OCI-LY7 (cell line): Measurements from ENCODE around the gene DZIP1. TPM values are rescaled to one million over a fixed set of nuclear protein-coding genes. Genes with fewer than 3 reads are reported as not detected.

Experiments used
- BruUV-seq: library from RNA; stranded (reverse); fragments of 400-500 nt; replicated peaks from 2 replicates; lab custom pipeline; 2021; lab: Mats Ljungman, UMichigan
- CTCF ChIA-PET: fragments of 300-600 bp; sonication (Branson Sonifier 250); formaldehyde crosslinking; loops from one replicate; lab custom pipeline; 2022; ENCODE audit warnings: antibody characterized with exemption; ENCODE audit not compliant: unreplicated experiment; lab: Charles Lee
- POLR2A ChIA-PET: fragments of 300-600 bp; sonication (Branson Sonifier 250); formaldehyde crosslinking; loops from one replicate; lab custom pipeline; 2022; ENCODE audit warnings: antibody characterized with exemption; lab: Charles Lee
- DNase-seq: peaks from one replicate; pipeline ENCODE4 v3.0.0-alpha.2; 2015; ENCODE audit warnings: low spot score
- H2AFZ ChIP-seq: fragments of 200-600 bp; sonication (generic), shearing (Covaris generic); 2 replicates; pipeline ENCODE4 v1.6.1; 2014; ENCODE audit warnings: mild to moderate bottlenecking, antibody characterized with exemption, low read length, moderate library complexity
- H3K27ac ChIP-seq: fragments of 200-600 bp; sonication (generic); 2 replicates; pipeline ENCODE4 v1.5.1; 2014; ENCODE audit warnings: mixed run types, low read depth, mild to moderate bottlenecking, moderate library complexity, low read length, inconsistent platforms; ENCODE audit not compliant: poor library complexity, severe bottlenecking
- H3K36me3 ChIP-seq: fragments of 200-600 bp; sonication (generic); 2 replicates; pipeline ENCODE4 v1.6.1; 2014; ENCODE audit warnings: mild to moderate bottlenecking, antibody characterized with exemption, low read length, moderate library complexity, mixed read lengths; ENCODE audit not compliant: insufficient read depth
- H3K4me1 ChIP-seq: fragments of 200-600 bp; sonication (generic); 2 replicates; pipeline ENCODE4 v1.5.1; 2014; ENCODE audit warnings: mild to moderate bottlenecking, low read length; ENCODE audit not compliant: insufficient read depth, poor library complexity, severe bottlenecking
- H3K4me2 ChIP-seq: fragments of 200-600 bp; sonication (generic); 2 replicates; pipeline ENCODE4 v1.6.1; 2014; ENCODE audit warnings: mild to moderate bottlenecking, low read length
- H3K4me3 ChIP-seq: fragments of 200-600 bp; sonication (generic); 2 replicates; pipeline ENCODE4 v1.5.1; 2014; ENCODE audit warnings: mild to moderate bottlenecking, low read depth, low read length; ENCODE audit not compliant: poor library complexity, severe bottlenecking
- H3K79me2 ChIP-seq: fragments of 200-600 bp; sonication (generic); 2 replicates; pipeline ENCODE4 v1.6.1; 2016; ENCODE audit warnings: low read depth, mild to moderate bottlenecking, low read length, moderate library complexity, mixed read lengths; ENCODE audit not compliant: insufficient read depth
- H3K9me2 ChIP-seq: fragments of 200-600 bp; sonication (generic); 2 replicates; pipeline ENCODE4 v1.6.1; 2016; ENCODE audit warnings: mild to moderate bottlenecking, low read length, mixed read lengths; ENCODE audit not compliant: insufficient read depth
- H3K9me3 ChIP-seq: fragments of 200-600 bp; sonication (generic); 2 replicates; pipeline ENCODE4 v1.6.1; 2014; ENCODE audit warnings: mild to moderate bottlenecking, mixed run types, low read length, mixed read lengths
- H4K20me1 ChIP-seq: fragments of 200-600 bp; sonication (generic); 2 replicates; pipeline ENCODE4 v1.6.1; 2014; ENCODE audit warnings: mild to moderate bottlenecking, antibody characterized with exemption, low read length, moderate library complexity, mixed read lengths; ENCODE audit not compliant: insufficient read depth
- EZH2phosphoT487 ChIP-seq: fragments of 200-600 bp; sonication (generic); IDR thresholded peaks from 2 replicates; pipeline ENCODE4 v1.6.1; 2018; ENCODE audit warnings: low read depth, borderline replicate concordance, mild to moderate bottlenecking, mixed run types, antibody characterized with exemption, low read length, moderate library complexity, mixed read lengths
- intact Hi-C: fragments of 100-400 bp; cut with micrococcal nuclease; formaldehyde crosslinking; loops from one replicate; pipeline ENCODE4 v1.10.0; 2022; ENCODE audit not compliant: unreplicated experiment
- total RNA-seq, 2 experiments: library from RNA; depleted of rRNA in 1 of 2; stranded (reverse); fragments of >200 nt in 1 of 2; shearing (Covaris generic) in 1 of 2; gene quantifications; 2 replicates each; pipeline ENCODE4 v1.2.3, GENCODE V29; 2014 to 2022
- TF ChIP-seq, protein P1 (sequence below): fragments of 200-600 bp; sonication (generic); conservative IDR thresholded peaks from 2 replicates; pipeline ENCODE4 v1.5.1; 2014; ENCODE audit warnings: mild to moderate bottlenecking, antibody characterized with exemption, low read length, moderate library complexity, mixed read lengths

Gene DZIP1
- total RNA-seq, 2 experiments from 2014 or later: not detected

DNA sequence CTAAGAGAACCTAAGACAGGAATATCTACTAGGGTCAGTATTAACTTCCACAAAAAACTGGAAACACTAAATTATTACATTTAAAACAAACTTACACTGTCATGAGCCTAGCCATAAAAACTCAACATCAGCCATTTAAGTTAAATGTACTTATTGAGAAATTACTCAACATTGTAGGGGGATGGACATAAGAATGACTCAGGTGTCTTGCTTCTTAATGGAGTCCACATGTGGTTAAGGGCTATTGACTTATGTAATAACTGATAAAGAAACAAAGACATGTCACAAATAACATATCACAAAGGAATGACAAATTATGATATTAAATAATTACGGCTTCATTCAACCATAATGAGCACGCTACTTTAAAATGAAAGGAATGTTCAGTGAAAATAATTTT lies 55.8 kb downstream of the DZIP1 start:
- no peak overlapping the region for H3K27ac ChIP-seq
- H3K36me3 ChIP-seq: no peaks in the 10 kb centered on the region
- no peak for TF ChIP-seq EZH2phosphoT487
- TF ChIP-seq, protein P1, sequence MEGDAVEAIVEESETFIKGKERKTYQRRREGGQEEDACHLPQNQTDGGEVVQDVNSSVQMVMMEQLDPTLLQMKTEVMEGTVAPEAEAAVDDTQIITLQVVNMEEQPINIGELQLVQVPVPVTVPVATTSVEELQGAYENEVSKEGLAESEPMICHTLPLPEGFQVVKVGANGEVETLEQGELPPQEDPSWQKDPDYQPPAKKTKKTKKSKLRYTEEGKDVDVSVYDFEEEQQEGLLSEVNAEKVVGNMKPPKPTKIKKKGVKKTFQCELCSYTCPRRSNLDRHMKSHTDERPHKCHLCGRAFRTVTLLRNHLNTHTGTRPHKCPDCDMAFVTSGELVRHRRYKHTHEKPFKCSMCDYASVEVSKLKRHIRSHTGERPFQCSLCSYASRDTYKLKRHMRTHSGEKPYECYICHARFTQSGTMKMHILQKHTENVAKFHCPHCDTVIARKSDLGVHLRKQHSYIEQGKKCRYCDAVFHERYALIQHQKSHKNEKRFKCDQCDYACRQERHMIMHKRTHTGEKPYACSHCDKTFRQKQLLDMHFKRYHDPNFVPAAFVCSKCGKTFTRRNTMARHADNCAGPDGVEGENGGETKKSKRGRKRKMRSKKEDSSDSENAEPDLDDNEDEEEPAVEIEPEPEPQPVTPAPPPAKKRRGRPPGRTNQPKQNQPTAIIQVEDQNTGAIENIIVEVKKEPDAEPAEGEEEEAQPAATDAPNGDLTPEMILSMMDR: no peak
- DNase-seq: no peak
- ChIA-PET CTCF (no interaction called here), POLR2A (no interaction called here)
- no peak overlapping the region for H2AFZ ChIP-seq
- H3K4me3 ChIP-seq: no peak overlapping the region
- no peaks in the 10 kb centered on the region for H3K4me1 ChIP-seq
- BruUV-seq: no TSS peak
- no peaks in the 10 kb centered on the region for H3K9me3 ChIP-seq
- no peaks in the 10 kb centered on the region for H3K9me2 ChIP-seq
- H4K20me1 ChIP-seq: no peaks in the 10 kb centered on the region
- intact Hi-C loops: no loop called here
- H3K79me2 ChIP-seq: no peaks in the 10 kb centered on the region
- no peak overlapping the region for H3K4me2 ChIP-seq

DNA sequence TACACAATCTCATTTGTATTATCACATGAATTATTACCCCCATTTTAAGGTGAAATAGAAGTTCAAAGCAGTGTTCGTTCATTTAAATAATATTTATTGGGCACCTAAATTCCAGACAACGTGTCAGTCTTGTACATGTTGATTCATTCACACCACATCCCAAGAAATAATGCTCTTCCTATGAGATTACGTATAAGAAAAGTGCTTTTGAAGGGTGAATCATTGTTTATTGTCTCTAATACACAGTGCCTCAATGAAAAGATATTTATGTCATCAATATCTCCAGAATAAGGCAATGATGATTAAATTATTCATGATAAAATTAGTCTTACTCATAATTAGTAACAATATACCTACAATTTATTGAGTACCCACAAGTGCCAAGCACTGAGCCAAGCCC lies 56.4 kb downstream of the DZIP1 start:
- Histone ChIP-seq H3K79me2 (no peaks in the 10 kb centered on the region), H4K20me1 (no peaks in the 10 kb centered on the region), H3K4me1 (no peaks in the 10 kb centered on the region), H3K9me3 (no peaks in the 10 kb centered on the region), H3K9me2 (no peaks in the 10 kb centered on the region), H3K4me2 (no peak overlapping the region), H3K36me3 (no peaks in the 10 kb centered on the region), H3K27ac (no peak overlapping the region), H2AFZ (no peak overlapping the region), H3K4me3 (no peak overlapping the region)
- intact Hi-C loops: no loop called here
- ChIA-PET POLR2A (no interaction called here), CTCF (no interaction called here)
- BruUV-seq: no TSS peak
- no peak for DNase-seq
- TF ChIP-seq EZH2phosphoT487: no peak
- TF ChIP-seq, protein P1: no peak

DNA sequence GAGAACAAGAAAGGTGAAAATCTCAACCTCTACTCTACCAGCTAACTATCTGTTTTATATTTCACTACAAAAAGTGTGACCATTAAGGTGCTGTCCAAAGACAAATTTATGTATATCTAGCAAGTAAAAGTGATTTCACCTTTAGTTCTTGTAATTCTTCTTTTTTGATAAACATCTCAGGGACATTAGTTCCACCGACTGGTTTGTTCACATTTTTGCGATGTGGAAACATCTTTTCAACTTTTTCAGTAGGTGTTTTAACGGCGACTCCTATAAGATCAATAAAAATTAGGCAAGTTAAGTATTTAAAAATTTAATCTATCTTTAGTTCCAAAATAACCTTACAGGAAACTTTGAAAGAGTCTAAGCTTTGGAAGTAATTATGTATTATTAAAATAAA lies 58.6 kb downstream of the DZIP1 start:
- intact Hi-C loops: no loop called here
- Histone ChIP-seq H4K20me1 (no peaks in the 10 kb centered on the region), H3K4me3 (no peak overlapping the region), H3K79me2 (no peaks in the 10 kb centered on the region), H3K4me2 (no peak overlapping the region), H3K9me3 (no peaks in the 10 kb centered on the region), H3K36me3 (no peaks in the 10 kb centered on the region), H3K4me1 (no peaks in the 10 kb centered on the region), H3K27ac (no peak overlapping the region), H2AFZ (no peak overlapping the region), H3K9me2 (no peaks in the 10 kb centered on the region)
- TF ChIP-seq, protein P1: no peak
- no peak for TF ChIP-seq EZH2phosphoT487
- ChIA-PET POLR2A (no interaction called here), CTCF (no interaction called here)
- no peak for DNase-seq
- no TSS peak for BruUV-seq
